ENCODE results near the gene KISS1. TPM values are rescaled to one million over a fixed set of nuclear protein-coding genes. Genes with fewer than 3 reads are reported as not detected.

KISS1 gene
- total RNA-seq, 1 experiment from 2014 or later: 190 TPM

DNA sequence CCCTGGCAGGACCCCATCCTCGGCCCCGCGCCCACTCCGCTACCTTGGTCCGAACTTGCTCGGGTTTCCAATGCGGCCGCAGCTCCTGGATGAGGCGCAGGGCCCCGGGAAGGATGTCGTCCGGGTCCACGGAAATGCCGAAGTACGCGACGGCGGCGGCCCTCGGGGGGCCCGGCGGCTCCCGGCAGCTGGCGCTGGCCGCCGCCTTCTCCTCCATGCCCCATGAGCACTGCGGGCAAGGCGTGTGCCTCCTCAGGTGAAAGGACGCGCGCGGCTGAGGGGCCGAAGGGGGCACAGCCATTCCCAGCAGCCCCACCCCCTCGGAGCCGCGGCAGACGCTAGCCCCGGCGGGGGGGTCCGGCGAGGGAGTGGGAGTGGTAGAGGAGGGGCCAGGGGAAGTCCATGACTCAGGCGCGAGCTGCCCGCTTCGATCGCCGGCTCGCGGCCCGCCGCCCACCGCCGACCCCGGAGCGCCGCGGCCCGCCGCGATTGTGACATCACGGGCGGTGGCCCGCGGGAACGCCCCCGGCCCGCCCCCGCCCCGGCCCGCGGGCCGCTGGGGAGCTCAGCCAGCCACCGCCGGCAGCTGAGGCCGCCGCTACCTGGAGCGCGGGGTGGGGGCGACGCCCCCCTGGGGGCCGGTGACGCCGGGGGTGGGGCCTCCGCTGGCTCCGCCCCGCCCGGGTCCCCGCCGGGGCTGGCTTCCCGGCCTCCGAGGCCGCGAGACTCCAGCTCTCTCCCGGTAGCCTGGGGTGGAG, 44.6 kb downstream of the KISS1 start, which contains the start of gene ETNK2:
Gene ETNK2, minus strand, starts transcription at position 493 of the 758 bp plus-strand sequence. Its CDS starts 192 bp downstream, at position 301.
- H3K9me3 ChIP-seq (replicated peaks): no peaks in the 10 kb centered on the region
- peaks cover 3% of the 10 kb centered on the region; the same call in 1 of the 2 replicates for H3K36me3 ChIP-seq
- peak; percentile 60 to 74 for DNase-seq (ENCODE audit: low read depth in 1 of 2, low spot score in 2 of 2)
- H3K27me3 ChIP-seq (replicated peaks): no peaks in the 10 kb centered on the region
- H3K27ac ChIP-seq: no peak within 1 kb of the TSS
- H3K4me3 ChIP-seq: peak within 1 kb of the TSS; percentile 90
- H3K4me1 ChIP-seq (replicated peaks): peaks cover 17% of the 10 kb centered on the region

DNA sequence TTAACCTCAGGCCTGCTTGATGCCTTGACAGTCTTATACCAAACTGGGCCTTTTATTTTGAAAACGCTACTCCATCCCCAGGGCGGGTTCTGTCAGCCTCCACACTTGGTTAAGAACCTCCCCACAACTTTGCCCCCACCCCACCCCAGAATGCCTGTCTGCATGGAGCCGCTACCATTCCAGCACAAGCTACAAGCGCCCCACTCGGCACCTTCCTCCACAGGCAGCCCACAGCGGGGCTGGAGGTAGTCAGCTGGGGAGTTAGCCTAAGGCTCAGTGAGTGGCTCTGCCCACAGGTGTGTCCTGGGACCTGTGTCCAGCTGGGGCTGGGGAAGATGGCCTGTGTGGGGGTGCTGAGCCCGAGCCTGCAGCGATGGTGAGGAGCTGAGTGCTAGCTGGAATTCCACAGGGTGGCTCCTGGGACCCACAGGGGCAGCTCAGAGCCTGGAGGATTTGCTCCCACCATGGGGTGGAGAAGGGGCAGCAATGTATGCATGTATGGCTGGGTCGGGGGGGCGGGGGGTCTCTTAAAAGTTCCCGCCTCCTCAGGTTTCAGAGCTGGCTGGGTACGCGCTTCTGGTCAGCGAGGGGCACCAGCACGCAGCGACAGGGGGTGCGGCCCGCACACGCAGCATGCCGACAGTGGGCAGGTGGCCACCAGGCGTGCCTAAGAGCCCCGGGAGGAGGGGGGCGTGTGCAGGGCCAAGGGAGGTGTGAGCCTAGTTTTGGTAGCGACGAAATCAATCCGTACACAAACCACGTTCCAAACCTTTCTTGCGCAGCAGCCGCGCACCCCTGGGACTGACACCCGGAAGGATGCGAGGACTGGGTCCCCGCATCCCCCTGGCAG, 45.4 kb downstream of the KISS1 start:
- peaks cover 3% of the 10 kb centered on the region; the same call in 1 of the 2 replicates for H3K36me3 ChIP-seq
- peaks cover 17% of the 10 kb centered on the region for H3K4me1 ChIP-seq (replicated peaks)
- DNase-seq (ENCODE audit: low read depth in 1 of 2, low spot score in 2 of 2): no peak
- no peak overlapping the region for H3K27ac ChIP-seq
- no peaks in the 10 kb centered on the region for H3K27me3 ChIP-seq (replicated peaks)
- peak overlapping the region; percentile 90 for H3K4me3 ChIP-seq
- no peaks in the 10 kb centered on the region for H3K9me3 ChIP-seq (replicated peaks)

GRCh38 chr1:204149635-204150565, 46.4 kb downstream of the KISS1 start:
- no peak overlapping the region for H3K4me3 ChIP-seq

DNA sequence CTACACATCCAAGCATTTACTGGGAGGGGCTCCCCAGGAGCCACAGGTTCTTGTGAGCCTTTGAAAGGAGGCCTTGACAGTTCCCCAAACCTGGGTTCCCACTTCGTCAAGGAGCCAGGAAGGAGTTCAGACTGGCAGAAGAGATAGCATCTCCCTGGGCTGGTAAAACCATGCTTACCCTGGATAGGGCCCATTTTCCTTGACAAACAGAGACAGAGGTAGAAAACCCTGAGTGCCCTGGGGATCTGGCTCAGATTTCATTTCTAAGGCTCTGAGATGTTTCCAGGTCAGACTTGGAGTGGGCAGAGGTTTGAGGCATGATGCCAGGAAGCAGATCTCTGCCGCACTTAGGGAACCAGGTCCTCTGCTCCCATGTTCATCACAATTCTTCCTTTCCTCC, 47.2 kb downstream of the KISS1 start:
- no peaks in the 10 kb centered on the region for H3K27me3 ChIP-seq (replicated peaks)
- DNase-seq (ENCODE audit: low read depth in 1 of 2, low spot score in 2 of 2): no peak
- peaks cover 7% of the 10 kb centered on the region; the same call in 1 of the 2 replicates for H3K36me3 ChIP-seq
- peaks cover 17% of the 10 kb centered on the region for H3K4me1 ChIP-seq (replicated peaks)
- no peak overlapping the region for H3K27ac ChIP-seq
- H3K4me3 ChIP-seq: no peak overlapping the region
- H3K9me3 ChIP-seq (replicated peaks): no peaks in the 10 kb centered on the region

More at GRCh38 chr1:204149635-204150565, 46.4 kb downstream of the KISS1 start:
- Histone ChIP-seq H3K27ac (no peak overlapping the region), H3K27me3 (replicated peaks) (no peaks in the 10 kb centered on the region), H3K36me3 (peaks cover 3% of the 10 kb centered on the region; the same call in 1 of the 2 replicates), H3K9me3 (replicated peaks) (no peaks in the 10 kb centered on the region), H3K4me1 (replicated peaks) (peaks cover 17% of the 10 kb centered on the region)
- DNase-seq (ENCODE audit: low read depth in 1 of 2, low spot score in 2 of 2): no peak

- DNase-seq (ENCODE audit: low read depth in 1 of 2, low spot score in 2 of 2): no peak
- Histone ChIP-seq H3K36me3 (peaks cover 7% of the 10 kb centered on the region; the same call in 1 of the 2 replicates), H3K9me3 (replicated peaks) (no peaks in the 10 kb centered on the region), H3K27ac (no peak overlapping the region), H3K27me3 (replicated peaks) (no peaks in the 10 kb centered on the region), H3K4me1 (replicated peaks) (peaks cover 16% of the 10 kb centered on the region), H3K4me3 (no peak overlapping the region)
These were observed 48.6 kb downstream of the KISS1 start for GRCh38 chr1:204147406-204148383.

- Histone ChIP-seq H3K9me3 (replicated peaks) (no peaks in the 10 kb centered on the region), H3K4me3 (no peak overlapping the region), H3K4me1 (replicated peaks) (peaks cover 9% of the 10 kb centered on the region), H3K27ac (no peak overlapping the region), H3K36me3 (peaks cover 7% of the 10 kb centered on the region; the same call in 1 of the 2 replicates), H3K27me3 (replicated peaks) (no peaks in the 10 kb centered on the region)
- DNase-seq (ENCODE audit: low read depth in 1 of 2, low spot score in 2 of 2): no peak
These were observed 49.3 kb downstream of the KISS1 start for GRCh38 chr1:204146965-204147364.

DNA sequence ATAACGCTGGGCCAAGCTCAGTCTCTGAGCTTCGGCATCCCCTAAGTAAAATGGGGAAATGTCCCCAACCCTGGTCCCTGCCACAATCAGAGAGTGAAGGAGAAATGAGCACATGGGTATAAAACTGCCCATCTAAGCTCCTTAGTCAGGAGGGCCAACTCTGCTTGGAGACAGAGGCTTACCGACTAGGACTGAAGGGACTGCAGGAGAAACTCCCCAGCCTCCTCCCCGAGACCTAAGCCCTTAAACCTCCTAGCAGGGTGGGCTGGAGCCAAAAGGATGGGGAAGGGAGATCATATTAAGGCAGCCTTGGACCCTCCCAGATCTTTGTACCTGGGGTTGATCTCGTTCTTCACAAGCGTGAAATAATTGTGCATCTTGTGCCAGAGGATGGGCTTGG, 50.0 kb downstream of the KISS1 start:
- H3K27ac ChIP-seq: no peak overlapping the region
- H3K27me3 ChIP-seq (replicated peaks): no peaks in the 10 kb centered on the region
- H3K4me1 ChIP-seq (replicated peaks): peaks cover 5% of the 10 kb centered on the region
- H3K9me3 ChIP-seq (replicated peaks): no peaks in the 10 kb centered on the region
- no peak overlapping the region for H3K4me3 ChIP-seq
- peaks cover 4% of the 10 kb centered on the region; the same call in 1 of the 2 replicates for H3K36me3 ChIP-seq
- DNase-seq (ENCODE audit: low read depth in 1 of 2, low spot score in 2 of 2): no peak

DNA sequence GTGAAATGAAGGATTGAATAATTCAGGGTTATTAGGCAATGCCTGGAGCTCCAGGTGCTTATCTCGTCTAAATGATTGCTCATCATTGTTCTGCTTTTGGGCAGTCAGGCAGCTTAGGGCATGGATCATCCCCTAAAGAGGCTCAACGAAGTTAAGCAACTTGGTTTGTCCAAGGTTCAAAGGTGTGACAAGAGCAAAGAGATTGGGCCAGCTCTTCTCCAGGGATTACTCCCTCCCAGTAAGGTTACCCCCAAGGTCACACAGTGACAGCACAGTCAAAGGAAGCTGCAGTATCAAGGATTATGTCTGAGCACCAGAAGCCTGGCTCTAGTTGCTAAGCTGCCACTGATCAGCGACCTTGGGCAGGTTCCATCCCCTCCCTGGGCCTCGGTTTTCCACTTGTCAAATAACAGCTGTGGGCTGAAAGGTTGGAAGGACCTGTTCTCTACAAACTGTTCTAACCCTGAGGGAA, 51.2 kb downstream of the KISS1 start:
- Histone ChIP-seq H3K27me3 (replicated peaks) (no peaks in the 10 kb centered on the region), H3K27ac (no peak overlapping the region), H3K9me3 (replicated peaks) (no peaks in the 10 kb centered on the region), H3K4me3 (no peak overlapping the region), H3K4me1 (replicated peaks) (no peaks in the 10 kb centered on the region), H3K36me3 (peaks cover 4% of the 10 kb centered on the region; the same call in 1 of the 2 replicates)
- no peak for DNase-seq (ENCODE audit: low read depth in 1 of 2, low spot score in 2 of 2)

DNA sequence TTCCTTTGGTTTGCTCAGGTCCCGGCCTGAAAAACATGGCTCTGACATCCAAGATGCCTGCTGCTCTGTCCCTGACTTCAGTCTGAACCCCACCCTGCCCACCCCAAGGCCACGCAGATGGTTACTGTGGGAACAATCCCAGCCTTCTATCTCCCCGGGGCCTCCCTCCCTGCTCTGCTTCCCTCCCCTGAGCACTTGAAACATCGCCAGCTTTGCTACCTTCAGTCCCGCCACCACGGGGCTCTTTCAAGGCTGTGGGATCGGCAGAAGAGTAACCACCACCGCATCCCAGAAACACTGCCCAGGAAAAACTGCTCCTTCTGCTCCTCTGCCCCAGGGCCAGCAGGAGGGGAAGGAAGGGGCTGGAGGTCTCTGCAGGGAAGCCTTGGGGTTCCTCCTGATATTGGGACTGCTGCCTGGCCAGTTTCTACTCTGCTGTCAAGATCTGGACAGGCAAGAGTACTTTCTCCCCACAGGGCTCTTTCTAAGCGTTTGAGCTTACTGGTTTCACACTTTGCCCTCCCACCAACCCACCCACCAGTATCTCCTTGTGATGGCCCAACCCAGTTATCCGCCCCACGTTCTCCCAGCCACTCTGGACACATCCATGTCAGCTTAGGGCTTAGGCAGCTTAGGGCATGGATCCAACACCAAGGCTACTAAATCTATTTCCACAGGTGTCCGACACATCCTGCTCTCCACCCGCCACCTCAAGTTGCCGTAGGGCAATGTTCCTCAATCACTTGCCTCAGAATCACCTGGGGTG, 52.8 kb downstream of the KISS1 start:
- Histone ChIP-seq H3K9me3 (replicated peaks) (no peaks in the 10 kb centered on the region), H3K27ac (no peak overlapping the region)
- no peak for DNase-seq (ENCODE audit: low read depth in 1 of 2, low spot score in 2 of 2)

DNA sequence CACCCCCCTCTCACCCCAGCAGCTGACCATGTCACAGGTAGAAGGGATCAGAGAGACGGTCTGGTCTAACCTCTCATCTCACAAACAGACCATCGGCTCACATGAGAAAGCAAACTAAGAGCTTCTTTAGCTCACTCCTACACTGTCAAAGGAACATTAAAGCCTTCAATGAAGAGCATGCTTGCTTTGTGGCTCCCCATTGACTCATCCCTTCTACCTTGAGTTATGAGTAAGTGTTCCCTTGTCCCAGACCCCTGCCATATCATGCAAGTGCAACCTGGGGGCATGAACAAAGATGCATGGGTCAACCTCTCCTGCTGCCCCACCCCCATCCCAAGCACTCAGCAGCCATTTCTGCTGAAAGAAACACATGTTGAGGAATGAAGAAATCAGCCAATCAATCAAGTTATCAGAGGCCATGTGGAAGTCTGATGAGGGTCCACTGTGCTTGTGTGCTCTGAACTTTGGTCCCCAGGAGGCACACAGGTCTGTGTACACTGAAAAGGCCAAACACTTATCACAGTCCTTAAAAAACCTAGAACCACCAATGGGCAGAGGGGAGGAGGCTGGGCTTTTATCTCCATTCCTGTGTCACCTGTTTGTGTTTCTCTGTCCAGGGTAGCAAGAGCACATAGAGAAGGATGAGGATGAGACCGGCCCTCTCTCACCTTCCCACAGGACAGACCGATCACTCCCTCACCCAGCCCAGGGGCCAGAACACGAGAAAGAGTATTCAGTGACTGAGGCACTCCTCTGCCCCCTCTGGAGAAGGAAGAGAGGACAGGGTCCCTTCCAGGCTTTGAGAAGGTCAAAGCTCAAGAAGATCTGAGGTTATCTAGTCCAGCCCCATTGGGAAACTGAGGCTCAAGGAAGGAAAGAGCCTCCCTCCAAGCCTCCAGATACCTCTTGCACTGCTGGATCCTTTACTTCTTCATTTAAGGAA, 54.0 kb downstream of the KISS1 start:
- H3K4me3 ChIP-seq: no peak overlapping the region
- H3K27ac ChIP-seq: no peak overlapping the region
- no peaks in the 10 kb centered on the region for H3K4me1 ChIP-seq (replicated peaks)
- H3K27me3 ChIP-seq (replicated peaks): no peaks in the 10 kb centered on the region
- peaks cover 16% of the 10 kb centered on the region for H3K36me3 ChIP-seq
- no peak for DNase-seq (ENCODE audit: low read depth in 1 of 2, low spot score in 2 of 2)
- H3K9me3 ChIP-seq (replicated peaks): no peaks in the 10 kb centered on the region

More for the DNA sequence above, 52.8 kb downstream of the KISS1 start:
- H3K4me3 ChIP-seq: no peak overlapping the region
- H3K27me3 ChIP-seq (replicated peaks): no peaks in the 10 kb centered on the region
- H3K36me3 ChIP-seq: peaks cover 16% of the 10 kb centered on the region
- no peaks in the 10 kb centered on the region for H3K4me1 ChIP-seq (replicated peaks)

- H3K4me1 ChIP-seq (replicated peaks): no peaks in the 10 kb centered on the region
- DNase-seq (ENCODE audit: low read depth in 1 of 2, low spot score in 2 of 2): no peak
- H3K36me3 ChIP-seq: peaks cover 16% of the 10 kb centered on the region
- no peaks in the 10 kb centered on the region for H3K9me3 ChIP-seq (replicated peaks)
- H3K27me3 ChIP-seq (replicated peaks): no peaks in the 10 kb centered on the region
- H3K27ac ChIP-seq: no peak overlapping the region
- no peak overlapping the region for H3K4me3 ChIP-seq
These were observed 55.2 kb downstream of the KISS1 start for GRCh38 chr1:204141131-204141530.
